ENCODE data around the gene ADGRL1. TPM values are rescaled to one million over a fixed set of nuclear protein-coding genes. Genes with fewer than 3 reads are reported as not detected.

The ADGRL1 gene
- polyA plus RNA-seq, 1 donor: 25.6 TPM

DNA sequence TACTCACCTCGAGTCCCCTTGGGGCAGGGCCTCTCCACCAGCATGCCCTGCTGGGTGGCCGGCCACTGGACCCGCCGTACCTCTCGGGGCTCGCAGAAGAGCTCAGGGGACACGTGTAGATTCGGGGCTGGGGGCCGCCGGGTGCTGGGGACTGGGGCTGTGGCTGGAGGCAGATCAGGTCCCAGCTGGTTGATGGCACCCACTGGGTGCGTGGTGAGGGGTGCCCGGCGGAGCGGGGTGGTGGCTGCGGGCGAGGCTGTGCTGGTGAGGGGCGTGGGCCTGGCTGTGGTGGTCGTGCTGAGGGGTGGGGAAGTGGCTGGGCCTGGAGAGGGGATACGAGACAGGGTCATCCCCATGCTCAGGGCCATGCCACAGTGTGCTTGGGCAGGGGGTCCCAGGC lies 44.7 kb downstream of the ADGRL1 start:
- DNase-seq: no peak
- Histone ChIP-seq H3K4me3 (ENCODE audit: low read length) (no peak overlapping the region), H3K4me1 (ENCODE audit: control insufficient read depth, insufficient read depth, low read length) (no peaks in the 10 kb centered on the region), H3K27ac (ENCODE audit: low read length) (no peak overlapping the region), H3K9me3 (ENCODE audit: control insufficient read depth, low read depth, low read length) (no peaks in the 10 kb centered on the region), H3K27me3 (ENCODE audit: control insufficient read depth, insufficient read depth, low read length) (no peaks in the 10 kb centered on the region), H3K36me3 (ENCODE audit: control insufficient read depth, insufficient read depth, low read length) (peaks cover 58% of the 10 kb centered on the region)
- WGBS (ENCODE audit: insufficient coverage, low lambda C conversion rate): no CpG with 5 or more reads among the region's 19 CpGs

DNA sequence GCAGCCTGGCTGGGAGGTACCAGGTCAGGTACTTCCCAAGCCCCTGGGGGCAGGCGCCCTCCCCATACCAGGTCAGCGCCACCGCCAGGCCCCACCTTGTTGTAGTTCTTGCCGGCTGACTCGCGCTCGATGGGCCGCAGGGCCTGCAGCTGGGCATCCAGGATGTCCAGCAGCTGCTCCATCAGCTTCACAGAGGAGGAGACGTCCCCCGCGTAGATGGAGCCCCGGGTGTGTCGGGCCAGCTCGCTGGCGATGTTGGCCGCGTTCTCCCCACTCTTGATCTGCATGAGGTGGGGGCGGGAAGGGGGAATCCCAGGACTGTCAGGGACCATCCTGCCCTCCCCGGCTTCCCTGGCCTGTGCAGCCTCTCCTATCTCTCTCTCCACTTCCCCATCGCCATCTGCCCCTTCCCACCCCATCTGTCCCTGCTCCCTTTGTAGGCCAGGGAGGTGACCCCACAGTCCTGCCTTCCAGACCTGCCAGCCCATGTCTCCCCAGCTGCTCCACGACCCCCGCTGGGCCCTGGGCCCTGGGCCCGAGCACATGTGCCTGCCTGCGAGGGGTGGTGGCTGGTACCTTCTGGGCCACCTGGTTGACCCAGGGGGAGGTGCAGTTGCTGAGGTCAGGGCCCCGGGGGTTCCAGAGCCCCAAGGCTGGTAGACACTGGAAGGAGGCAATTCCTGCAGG lies 45.8 kb downstream of the ADGRL1 start:
- H3K36me3 ChIP-seq (ENCODE audit: control insufficient read depth, insufficient read depth, low read length): peaks cover 67% of the 10 kb centered on the region

DNA sequence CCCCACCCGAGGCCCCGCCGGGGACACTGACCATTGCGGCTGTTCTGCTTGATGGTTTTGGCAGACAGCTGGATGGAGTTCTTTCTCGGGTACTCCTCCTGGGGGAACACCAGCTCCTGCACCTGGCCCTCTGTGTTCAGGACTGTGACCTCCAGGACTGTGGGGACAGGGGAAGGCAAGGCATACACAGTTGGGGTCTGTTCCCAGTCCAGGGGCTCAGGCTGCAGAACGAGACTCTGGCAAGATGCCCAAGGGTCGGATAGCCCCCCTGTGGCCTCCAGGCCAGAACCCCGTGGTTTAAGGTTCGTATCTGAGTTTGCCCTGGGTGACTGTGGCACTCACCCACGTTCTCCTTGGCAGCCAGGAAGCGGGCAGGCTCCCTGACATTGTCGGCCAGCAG lies 46.9 kb downstream of the ADGRL1 start:
- Histone ChIP-seq H3K4me1 (ENCODE audit: control insufficient read depth, insufficient read depth, low read length) (no peaks in the 10 kb centered on the region), H3K4me3 (ENCODE audit: low read length) (no peak overlapping the region), H3K27ac (ENCODE audit: low read length) (no peak overlapping the region), H3K27me3 (ENCODE audit: control insufficient read depth, insufficient read depth, low read length) (no peaks in the 10 kb centered on the region), H3K36me3 (ENCODE audit: control insufficient read depth, insufficient read depth, low read length) (peaks cover 74% of the 10 kb centered on the region), H3K9me3 (ENCODE audit: control insufficient read depth, low read depth, low read length) (peaks cover 3% of the 10 kb centered on the region)
- no peak for DNase-seq
- WGBS (ENCODE audit: insufficient coverage, low lambda C conversion rate): no CpG with 5 or more reads among the region's 12 CpGs

More for the DNA sequence above, 45.8 kb downstream of the ADGRL1 start:
- Histone ChIP-seq H3K4me1 (ENCODE audit: control insufficient read depth, insufficient read depth, low read length) (no peaks in the 10 kb centered on the region), H3K27ac (ENCODE audit: low read length) (no peak overlapping the region), H3K9me3 (ENCODE audit: control insufficient read depth, low read depth, low read length) (peaks cover 3% of the 10 kb centered on the region), H3K4me3 (ENCODE audit: low read length) (no peak overlapping the region), H3K27me3 (ENCODE audit: control insufficient read depth, insufficient read depth, low read length) (no peaks in the 10 kb centered on the region)
- no peak for DNase-seq
- no CpG with 5 or more reads among the region's 25 CpGs for WGBS (ENCODE audit: insufficient coverage, low lambda C conversion rate)

DNA sequence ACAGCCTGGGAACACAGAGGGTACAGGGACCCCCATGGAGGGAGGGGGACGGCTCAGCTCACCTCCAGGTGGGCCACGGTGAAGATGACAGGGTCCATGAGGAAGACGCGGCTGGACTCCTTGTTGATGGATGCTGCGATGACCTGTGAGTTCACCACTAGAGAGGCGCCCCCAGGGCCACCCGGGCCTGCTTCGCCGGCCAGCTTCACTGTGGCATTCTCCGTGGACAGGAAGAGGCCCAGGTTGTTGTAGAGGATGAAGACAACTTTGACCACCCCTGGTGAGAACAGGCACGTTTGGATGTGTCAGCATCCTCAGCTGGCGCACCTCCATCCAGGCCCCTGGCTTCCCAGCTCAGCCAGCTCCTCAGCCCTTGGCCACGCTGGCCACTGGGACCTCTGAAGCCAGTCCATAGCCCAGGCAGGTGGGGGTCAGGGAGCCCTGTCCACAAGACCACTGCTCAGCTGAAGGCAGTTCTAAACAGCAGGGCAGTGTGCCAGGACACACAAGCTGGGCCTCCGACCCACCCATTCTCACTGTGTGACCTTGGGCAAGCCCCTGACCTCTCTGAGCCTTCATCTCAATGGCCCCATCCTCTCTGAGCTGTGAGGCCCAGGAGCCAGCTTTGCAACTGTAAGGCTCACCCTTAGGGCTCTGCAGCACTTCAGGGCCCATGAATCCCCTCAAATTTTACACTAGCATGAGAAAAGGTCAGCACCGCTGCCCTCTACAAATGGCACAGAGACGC lies 47.5 kb downstream of the ADGRL1 start:
- Histone ChIP-seq H3K4me1 (ENCODE audit: control insufficient read depth, insufficient read depth, low read length) (no peaks in the 10 kb centered on the region), H3K9me3 (ENCODE audit: control insufficient read depth, low read depth, low read length) (peaks cover 3% of the 10 kb centered on the region), H3K27ac (ENCODE audit: low read length) (no peak overlapping the region), H3K27me3 (ENCODE audit: control insufficient read depth, insufficient read depth, low read length) (no peaks in the 10 kb centered on the region), H3K36me3 (ENCODE audit: control insufficient read depth, insufficient read depth, low read length) (peaks cover 74% of the 10 kb centered on the region), H3K4me3 (ENCODE audit: low read length) (no peak overlapping the region)
- no peak for DNase-seq
- WGBS (ENCODE audit: insufficient coverage, low lambda C conversion rate): 100% methylated on average over 1 of the region's 16 CpGs

DNA sequence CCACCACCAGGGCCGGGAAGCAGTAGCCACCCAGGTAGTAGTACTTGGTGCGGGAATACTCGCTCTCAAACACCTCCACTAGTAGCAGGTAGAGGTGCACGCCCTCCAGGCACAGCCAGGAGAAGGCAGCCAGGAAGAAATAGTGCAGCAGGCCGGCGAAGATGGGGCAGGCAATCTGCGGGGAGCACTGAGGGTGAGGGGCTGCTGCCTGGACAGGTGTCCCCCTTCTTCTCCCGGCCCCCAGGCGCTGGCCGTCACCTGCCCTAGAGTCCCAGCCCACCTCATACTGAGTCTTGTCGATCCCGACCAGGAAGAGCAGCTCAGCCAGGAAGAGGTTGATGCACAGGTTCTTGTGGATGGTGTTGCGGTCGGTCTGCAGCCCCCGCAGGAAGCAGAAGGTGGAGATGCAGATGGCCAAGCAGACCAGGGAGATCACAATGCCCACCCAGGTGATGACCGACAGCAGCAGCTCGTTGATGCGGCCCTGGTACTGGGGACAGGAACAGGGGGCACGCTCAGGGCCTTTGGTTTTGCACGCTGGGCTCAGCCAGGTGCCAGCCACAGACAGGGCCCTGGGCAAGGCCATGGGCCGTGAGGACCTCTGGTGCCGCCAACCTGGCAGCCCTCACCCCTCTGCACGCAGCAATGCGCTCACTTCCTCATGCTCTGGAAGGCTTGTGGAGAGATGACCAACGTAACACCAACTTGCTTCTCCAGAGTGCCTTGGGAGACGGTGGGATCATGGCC lies 48.8 kb downstream of the ADGRL1 start:
- H3K36me3 ChIP-seq (ENCODE audit: control insufficient read depth, insufficient read depth, low read length): peaks cover 73% of the 10 kb centered on the region

DNA sequence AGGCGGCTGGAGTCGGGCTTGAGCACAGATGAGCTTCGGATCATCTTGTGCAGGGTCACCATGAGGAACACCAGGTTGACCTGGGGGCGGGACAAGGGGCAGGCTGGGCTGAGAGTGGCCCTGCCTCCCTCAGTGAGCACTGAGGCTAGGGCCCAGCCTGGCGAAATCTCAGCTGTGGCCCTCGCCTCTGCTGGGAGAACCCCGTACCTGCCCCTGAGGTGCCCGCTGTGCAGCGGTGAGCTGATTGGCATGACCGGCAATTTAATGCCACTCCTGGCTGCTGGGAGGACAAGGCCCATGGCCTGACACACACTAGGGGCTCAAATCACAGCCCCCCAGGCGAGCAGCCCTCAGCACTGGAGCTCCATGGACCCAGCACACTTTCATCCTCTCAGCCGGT lies 49.8 kb downstream of the ADGRL1 start:
- peaks cover 73% of the 10 kb centered on the region for H3K36me3 ChIP-seq (ENCODE audit: control insufficient read depth, insufficient read depth, low read length)

More for the DNA sequence above, 48.8 kb downstream of the ADGRL1 start:
- Histone ChIP-seq H3K27me3 (ENCODE audit: control insufficient read depth, insufficient read depth, low read length) (no peaks in the 10 kb centered on the region), H3K4me1 (ENCODE audit: control insufficient read depth, insufficient read depth, low read length) (no peaks in the 10 kb centered on the region), H3K9me3 (ENCODE audit: control insufficient read depth, low read depth, low read length) (peaks cover 3% of the 10 kb centered on the region), H3K27ac (ENCODE audit: low read length) (no peak overlapping the region), H3K4me3 (ENCODE audit: low read length) (no peak overlapping the region)
- no CpG with 5 or more reads among the region's 26 CpGs for WGBS (ENCODE audit: insufficient coverage, low lambda C conversion rate)
- DNase-seq: no peak

DNA sequence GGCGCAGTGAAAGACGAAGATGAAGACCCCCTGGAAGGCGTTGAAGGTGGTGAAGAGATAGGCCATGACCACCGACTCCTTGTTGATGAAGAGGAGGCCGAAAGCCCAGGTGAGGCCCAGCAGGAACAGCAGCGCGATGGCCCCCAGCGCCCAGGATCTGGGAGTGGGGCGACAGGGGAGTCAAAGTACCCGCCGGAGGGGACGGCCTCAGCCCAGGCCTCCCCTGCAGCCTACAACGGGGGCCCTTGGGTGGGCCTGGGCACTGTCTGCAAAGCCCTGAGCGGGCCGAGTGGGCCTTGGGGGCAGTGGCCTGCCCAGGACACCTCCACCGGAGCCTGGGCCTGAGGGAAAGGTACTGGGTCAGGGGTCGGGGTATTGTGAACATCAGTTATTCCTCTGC lies 50.6 kb downstream of the ADGRL1 start:
- no CpG with 5 or more reads among the region's 17 CpGs for WGBS (ENCODE audit: insufficient coverage, low lambda C conversion rate)
- peaks cover 68% of the 10 kb centered on the region for H3K36me3 ChIP-seq (ENCODE audit: control insufficient read depth, insufficient read depth, low read length)
- no peak for DNase-seq
- H3K4me1 ChIP-seq (ENCODE audit: control insufficient read depth, insufficient read depth, low read length): peaks cover 2% of the 10 kb centered on the region
- no peaks in the 10 kb centered on the region for H3K27me3 ChIP-seq (ENCODE audit: control insufficient read depth, insufficient read depth, low read length)
- no peak overlapping the region for H3K4me3 ChIP-seq (ENCODE audit: low read length)
- H3K27ac ChIP-seq (ENCODE audit: low read length): no peak overlapping the region
- H3K9me3 ChIP-seq (ENCODE audit: control insufficient read depth, low read depth, low read length): peaks cover 3% of the 10 kb centered on the region

More for the DNA sequence above, 49.8 kb downstream of the ADGRL1 start:
- H3K27me3 ChIP-seq (ENCODE audit: control insufficient read depth, insufficient read depth, low read length): no peaks in the 10 kb centered on the region
- no peaks in the 10 kb centered on the region for H3K4me1 ChIP-seq (ENCODE audit: control insufficient read depth, insufficient read depth, low read length)
- peaks cover 3% of the 10 kb centered on the region for H3K9me3 ChIP-seq (ENCODE audit: control insufficient read depth, low read depth, low read length)
- DNase-seq: no peak
- no peak overlapping the region for H3K4me3 ChIP-seq (ENCODE audit: low read length)
- no CpG with 5 or more reads among the region's 12 CpGs for WGBS (ENCODE audit: insufficient coverage, low lambda C conversion rate)
- no peak overlapping the region for H3K27ac ChIP-seq (ENCODE audit: low read length)

DNA sequence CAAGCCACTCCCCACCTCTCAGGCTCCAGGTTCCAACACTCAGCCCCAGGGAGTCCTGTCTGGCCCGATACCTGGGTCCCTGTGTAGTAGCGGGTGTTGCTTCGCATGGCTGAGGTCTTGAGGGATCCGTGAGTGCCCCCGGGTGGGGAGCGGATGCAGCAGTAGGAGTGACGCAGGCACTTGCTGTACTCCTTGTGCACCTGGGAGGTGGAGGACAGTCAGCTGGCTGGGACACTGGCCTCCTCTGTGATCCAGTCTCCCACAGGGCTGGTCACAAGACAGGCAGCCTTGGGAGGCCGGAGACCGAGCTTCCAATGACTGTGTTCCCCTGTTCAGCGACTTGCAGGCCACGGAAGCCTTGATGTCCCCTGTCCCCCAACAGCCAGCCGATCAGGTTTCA lies 53.3 kb downstream of the ADGRL1 start:
- no peak for DNase-seq
- Histone ChIP-seq H3K9me3 (ENCODE audit: control insufficient read depth, low read depth, low read length) (peaks cover 3% of the 10 kb centered on the region), H3K36me3 (ENCODE audit: control insufficient read depth, insufficient read depth, low read length) (peaks cover 44% of the 10 kb centered on the region), H3K27ac (ENCODE audit: low read length) (no peak overlapping the region), H3K4me1 (ENCODE audit: control insufficient read depth, insufficient read depth, low read length) (peaks cover 18% of the 10 kb centered on the region), H3K4me3 (ENCODE audit: low read length) (no peak overlapping the region), H3K27me3 (ENCODE audit: control insufficient read depth, insufficient read depth, low read length) (no peaks in the 10 kb centered on the region)
- WGBS (ENCODE audit: insufficient coverage, low lambda C conversion rate): no CpG with 5 or more reads among the region's 12 CpGs

DNA sequence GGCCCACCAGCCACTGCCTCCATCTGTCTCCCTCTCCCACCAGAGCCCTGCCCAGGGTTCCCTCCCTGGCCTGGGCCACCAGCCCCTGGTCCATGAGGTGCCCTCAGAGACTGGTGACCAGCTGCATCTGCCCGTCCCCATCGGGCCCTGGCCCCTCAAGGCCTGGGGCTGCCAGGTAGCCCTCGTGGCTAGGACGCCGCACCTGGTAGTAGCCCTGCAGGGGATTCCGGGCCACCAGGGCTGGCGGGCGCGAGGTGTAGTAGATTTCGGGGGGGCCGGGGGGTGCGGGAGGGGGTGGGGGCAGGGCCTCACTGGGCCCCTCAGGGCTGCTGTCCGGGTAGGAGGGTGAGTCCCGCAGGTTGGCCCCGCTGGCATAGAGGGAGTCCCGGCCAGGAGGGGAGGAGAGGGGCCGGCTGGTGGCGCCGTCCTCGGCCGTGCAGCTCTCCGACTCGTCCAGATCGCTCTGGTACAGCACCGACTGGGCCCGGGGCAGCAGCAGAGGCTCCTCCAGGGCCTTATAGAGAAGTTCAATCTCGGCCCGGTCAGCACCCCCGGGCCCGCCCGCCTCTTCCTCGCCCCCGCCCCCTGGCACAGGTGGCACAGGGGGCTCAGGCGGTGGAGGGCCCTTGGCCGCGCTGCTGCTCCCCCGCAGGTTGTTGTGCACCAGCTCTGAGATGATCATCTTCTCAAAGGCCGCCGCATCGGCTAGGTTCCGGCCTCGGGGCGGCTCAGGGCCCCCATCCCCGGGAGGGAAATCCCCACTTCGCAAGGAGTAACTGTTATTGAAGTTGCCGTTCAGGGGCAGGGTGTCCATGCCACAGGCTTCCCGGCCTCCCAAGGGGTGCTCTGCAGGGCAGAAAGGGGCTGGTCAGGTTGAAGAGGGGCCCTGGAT lies 55.0 kb downstream of the ADGRL1 start:
- Histone ChIP-seq H3K9me3 (ENCODE audit: control insufficient read depth, low read depth, low read length) (peaks cover 3% of the 10 kb centered on the region), H3K36me3 (ENCODE audit: control insufficient read depth, insufficient read depth, low read length) (peaks cover 28% of the 10 kb centered on the region), H3K4me3 (ENCODE audit: low read length) (no peak overlapping the region), H3K27ac (ENCODE audit: low read length) (no peak overlapping the region), H3K27me3 (ENCODE audit: control insufficient read depth, insufficient read depth, low read length) (no peaks in the 10 kb centered on the region), H3K4me1 (ENCODE audit: control insufficient read depth, insufficient read depth, low read length) (peaks cover 18% of the 10 kb centered on the region)
- no CpG with 5 or more reads among the region's 47 CpGs for WGBS (ENCODE audit: insufficient coverage, low lambda C conversion rate)
- no peak for DNase-seq

Measured in large intestine (tissue), 3 donors.